ENCODE results near the gene PEMT. TPM values are rescaled to one million over a fixed set of nuclear protein-coding genes. Genes with fewer than 3 reads are reported as not detected.

The PEMT gene
- total RNA-seq, 1 experiment from 2014 or later: 27.0 TPM

- no peak for TF ChIP-seq TCF7L2 (IDR thresholded peaks at IDR 0.05; ENCODE audit: low read depth, low read length)
- TF ChIP-seq, protein P1, sequence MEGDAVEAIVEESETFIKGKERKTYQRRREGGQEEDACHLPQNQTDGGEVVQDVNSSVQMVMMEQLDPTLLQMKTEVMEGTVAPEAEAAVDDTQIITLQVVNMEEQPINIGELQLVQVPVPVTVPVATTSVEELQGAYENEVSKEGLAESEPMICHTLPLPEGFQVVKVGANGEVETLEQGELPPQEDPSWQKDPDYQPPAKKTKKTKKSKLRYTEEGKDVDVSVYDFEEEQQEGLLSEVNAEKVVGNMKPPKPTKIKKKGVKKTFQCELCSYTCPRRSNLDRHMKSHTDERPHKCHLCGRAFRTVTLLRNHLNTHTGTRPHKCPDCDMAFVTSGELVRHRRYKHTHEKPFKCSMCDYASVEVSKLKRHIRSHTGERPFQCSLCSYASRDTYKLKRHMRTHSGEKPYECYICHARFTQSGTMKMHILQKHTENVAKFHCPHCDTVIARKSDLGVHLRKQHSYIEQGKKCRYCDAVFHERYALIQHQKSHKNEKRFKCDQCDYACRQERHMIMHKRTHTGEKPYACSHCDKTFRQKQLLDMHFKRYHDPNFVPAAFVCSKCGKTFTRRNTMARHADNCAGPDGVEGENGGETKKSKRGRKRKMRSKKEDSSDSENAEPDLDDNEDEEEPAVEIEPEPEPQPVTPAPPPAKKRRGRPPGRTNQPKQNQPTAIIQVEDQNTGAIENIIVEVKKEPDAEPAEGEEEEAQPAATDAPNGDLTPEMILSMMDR (IDR thresholded peaks at IDR 0.05): no peak
- no peak for TF ChIP-seq SIN3A (IDR thresholded peaks at IDR 0.05; ENCODE audit: borderline replicate concordance, insufficient read depth, low read depth, low read length)
- no peak for TF ChIP-seq REST (IDR thresholded peaks at IDR 0.05; ENCODE audit: insufficient read depth in 1 of 2, low read depth in 2 of 2, low read length in 1 of 2)
- no peak for TF ChIP-seq POLR2AphosphoS5 (IDR thresholded peaks at IDR 0.05; ENCODE audit: low read depth, low read length)
- DNase-seq (ENCODE audit: low read depth, low spot score) (no peak), ATAC-seq (no peak)
- Histone ChIP-seq H3K4me3 (ENCODE audit: low read depth in 2 of 2, low read length in 2 of 2) (no peak overlapping the region), H3K36me3 (ENCODE audit: control insufficient read depth, insufficient read depth, low read length) (no peaks in the 10 kb centered on the region), H3K27ac (ENCODE audit: low read length) (no peak overlapping the region), H3K27me3 (ENCODE audit: control insufficient read depth, insufficient read depth, low read length) (no peaks in the 10 kb centered on the region), H3K9me3 (ENCODE audit: control insufficient read depth, insufficient read depth, low read depth, low read length) (no peaks in the 10 kb centered on the region), H3K4me1 (ENCODE audit: control insufficient read depth, insufficient read depth, low read length) (no peaks in the 10 kb centered on the region)
- ChIA-PET CTCF (no interaction called here), POLR2A (no interaction called here)
- in situ Hi-C loops (cut with HindIII; ENCODE audit: low pct_unique_long_range_greater_than_20kb, low sequenced_read_pairs) (no loop called here), intact Hi-C loops (cut with micrococcal nuclease; ENCODE audit: unreplicated experiment) (no loop called here)
- no TSS peak for BruUV-seq (replicated peaks)
Measured at GRCh38 chr17:17564323-17564722, 27.2 kb downstream of the PEMT start.

DNA sequence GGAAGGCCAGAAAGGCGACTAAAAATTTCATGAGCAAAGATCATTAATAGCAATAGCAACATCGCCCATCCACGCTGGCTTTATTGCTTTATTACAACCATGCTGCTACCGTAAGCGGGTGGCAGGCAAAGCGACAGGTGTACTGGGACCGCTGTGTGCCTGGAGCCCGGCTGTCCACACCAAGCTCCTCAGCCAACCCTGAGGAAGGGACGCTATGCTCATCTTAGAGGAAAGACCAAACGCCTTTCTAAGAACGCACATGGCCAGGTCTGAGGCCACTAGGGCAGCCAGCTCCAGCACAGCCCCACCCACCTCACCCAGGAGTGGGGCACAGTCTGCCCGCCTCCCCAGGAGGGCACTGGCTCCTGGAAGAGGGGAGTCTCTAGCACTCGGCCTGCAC lies 28.0 kb downstream of the PEMT start:
- ATAC-seq (no peak), DNase-seq (ENCODE audit: low read depth, low spot score) (no peak)
- TF ChIP-seq SIN3A (IDR thresholded peaks at IDR 0.05; ENCODE audit: borderline replicate concordance, insufficient read depth, low read depth, low read length): no peak
- TF ChIP-seq REST (IDR thresholded peaks at IDR 0.05; ENCODE audit: insufficient read depth in 1 of 2, low read depth in 2 of 2, low read length in 1 of 2): no peak
- no peak for TF ChIP-seq TCF7L2 (IDR thresholded peaks at IDR 0.05; ENCODE audit: low read depth, low read length)
- TF ChIP-seq, protein P1 (IDR thresholded peaks at IDR 0.05): no peak
- no peak for TF ChIP-seq POLR2AphosphoS5 (IDR thresholded peaks at IDR 0.05; ENCODE audit: low read depth, low read length)
- H3K27ac ChIP-seq (ENCODE audit: low read length): no peak overlapping the region
- ChIA-PET CTCF (no interaction called here), POLR2A (no interaction called here)
- no peaks in the 10 kb centered on the region for H3K4me1 ChIP-seq (ENCODE audit: control insufficient read depth, insufficient read depth, low read length)
- in situ Hi-C loops (cut with HindIII; ENCODE audit: low pct_unique_long_range_greater_than_20kb, low sequenced_read_pairs): no loop called here
- no peaks in the 10 kb centered on the region for H3K27me3 ChIP-seq (ENCODE audit: control insufficient read depth, insufficient read depth, low read length)
- H3K9me3 ChIP-seq (ENCODE audit: control insufficient read depth, insufficient read depth, low read depth, low read length): no peaks in the 10 kb centered on the region
- no peaks in the 10 kb centered on the region for H3K36me3 ChIP-seq (ENCODE audit: control insufficient read depth, insufficient read depth, low read length)
- intact Hi-C loops (cut with micrococcal nuclease; ENCODE audit: unreplicated experiment): no loop called here
- H3K4me3 ChIP-seq (ENCODE audit: low read depth in 2 of 2, low read length in 2 of 2): no peak overlapping the region
- no TSS peak for BruUV-seq (replicated peaks)

Measured in Panc1 (cell line).